GM19397 (cell line): Measurements from ENCODE around the gene CADM2.
"Not testable (repeated sequence)": the region's sequence is repeated elsewhere in the genome, so short reads cannot be mapped to it uniquely, and the experiment has no call there.

Experiments used
- ATAC-seq: cut with Tn5 transposase; IDR thresholded peaks from one replicate; pipeline ENCODE4 v1.9.1; 2021; ENCODE audit warnings: mild to moderate bottlenecking, moderate library complexity; ENCODE audit not compliant: unreplicated experiment

CADM2 gene

DNA sequence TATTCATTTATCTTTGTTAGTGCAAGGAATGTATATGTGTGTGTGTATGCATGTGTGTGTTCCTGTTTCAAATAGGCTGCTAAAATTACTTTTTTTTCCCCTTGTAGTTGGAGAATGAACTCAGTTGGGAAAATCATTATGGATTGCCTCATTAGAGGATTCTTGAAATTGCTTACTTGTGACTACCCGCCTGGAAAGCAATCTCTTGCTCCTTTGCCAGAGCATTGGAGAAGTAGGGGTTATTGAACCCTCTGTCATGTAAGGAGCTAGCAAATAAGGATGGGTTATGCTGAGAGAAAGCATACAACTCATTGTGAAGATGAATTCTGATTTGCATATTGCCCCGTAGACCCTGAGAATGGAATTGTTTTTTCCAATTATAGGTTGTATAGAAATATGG lies 474.5 kb downstream of the CADM2 start:
- ATAC-seq = no peak

DNA sequence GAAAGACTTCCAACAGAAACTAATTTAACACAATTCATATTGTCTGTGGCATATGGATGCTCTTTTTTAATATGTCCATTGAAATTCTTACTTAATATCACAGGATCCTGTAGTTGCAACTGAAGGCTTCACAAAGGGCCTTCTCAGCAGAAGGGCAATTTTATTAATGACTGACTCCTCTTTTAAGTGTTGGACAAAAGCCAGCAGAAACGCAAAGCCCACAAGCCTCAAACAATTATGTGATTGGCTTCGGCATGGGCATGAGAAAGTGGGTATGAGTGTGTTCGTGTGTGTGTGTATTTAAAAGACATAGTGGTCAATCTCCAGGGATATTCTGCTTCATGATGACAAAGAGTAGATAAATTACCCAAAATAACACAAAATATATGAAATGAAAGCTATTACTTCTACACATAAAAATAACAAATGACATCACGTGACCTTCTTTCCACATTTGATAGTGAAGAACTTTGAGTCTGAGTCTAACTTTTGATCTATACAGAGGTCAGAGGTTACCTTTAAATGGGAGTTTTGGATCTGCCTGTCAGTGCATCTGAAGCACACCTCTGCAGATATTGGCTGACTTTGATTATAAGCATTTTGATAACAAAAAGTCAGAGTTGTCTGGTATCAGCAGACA lies 496.9 kb downstream of the CADM2 start:
- ATAC-seq = no peak

DNA sequence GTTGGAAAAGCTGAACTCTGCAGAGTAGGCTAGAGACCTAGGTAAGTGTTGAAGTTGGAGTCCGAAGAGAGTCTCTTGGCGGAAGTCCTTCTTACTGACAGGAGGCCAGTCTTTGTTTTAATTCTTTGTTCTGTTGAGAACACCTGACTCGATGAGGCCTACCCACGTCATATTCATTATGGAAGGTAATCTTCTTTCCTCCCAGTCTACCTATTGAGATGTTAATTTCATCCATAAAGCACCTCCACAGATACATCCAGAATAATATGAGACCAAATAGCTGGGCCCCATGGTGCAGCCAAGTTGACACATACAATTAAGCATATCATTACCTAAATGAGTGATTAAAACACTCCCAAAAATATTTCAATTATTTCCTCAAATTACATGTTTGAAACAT lies 515.5 kb downstream of the CADM2 start:
- no peak for ATAC-seq

DNA sequence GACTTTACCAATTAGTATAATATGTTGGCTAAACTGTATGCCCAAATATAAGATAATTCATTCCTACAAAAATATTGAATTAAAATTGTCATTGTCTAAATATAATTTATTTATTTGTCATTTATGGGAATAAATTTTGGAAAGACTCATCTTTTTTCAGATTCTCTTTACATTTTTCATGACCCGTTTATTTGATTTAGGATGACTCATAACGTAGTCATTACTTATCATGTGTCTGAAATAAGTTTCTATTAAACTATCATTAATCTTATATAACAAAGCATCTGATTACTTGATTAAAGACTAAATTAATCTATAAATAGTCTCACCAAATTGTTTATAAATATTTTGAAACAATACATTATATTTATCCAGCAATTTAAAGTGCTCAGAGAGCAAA lies 516.6 kb downstream of the CADM2 start:
- no peak for ATAC-seq

DNA sequence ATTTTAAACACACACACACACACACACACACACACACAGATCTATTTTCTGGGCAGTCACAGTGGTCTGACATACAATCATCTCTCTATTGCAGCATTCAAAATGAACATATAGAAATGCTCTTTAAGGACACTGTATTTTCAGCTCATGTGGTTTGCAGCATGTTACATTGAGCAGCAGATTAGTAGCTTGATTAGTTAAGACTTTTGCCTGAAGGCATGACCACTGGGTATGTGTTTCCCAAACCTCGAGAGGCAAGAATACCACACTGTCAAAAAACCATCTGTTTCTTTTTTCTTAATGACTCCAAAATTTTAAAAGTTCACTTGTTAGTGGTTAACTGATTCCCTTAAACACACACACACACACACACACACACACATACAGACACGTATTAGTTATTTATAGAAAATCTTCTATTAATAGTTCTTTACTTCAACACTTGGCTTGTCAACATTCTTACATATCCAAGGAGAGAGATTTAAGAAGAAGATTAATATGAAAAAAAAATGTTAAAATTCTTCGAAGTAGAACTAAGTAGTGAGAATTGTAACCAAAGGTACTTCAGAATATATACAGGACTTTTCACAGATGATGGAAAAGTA lies 518.2 kb downstream of the CADM2 start:
- no peak for ATAC-seq

DNA sequence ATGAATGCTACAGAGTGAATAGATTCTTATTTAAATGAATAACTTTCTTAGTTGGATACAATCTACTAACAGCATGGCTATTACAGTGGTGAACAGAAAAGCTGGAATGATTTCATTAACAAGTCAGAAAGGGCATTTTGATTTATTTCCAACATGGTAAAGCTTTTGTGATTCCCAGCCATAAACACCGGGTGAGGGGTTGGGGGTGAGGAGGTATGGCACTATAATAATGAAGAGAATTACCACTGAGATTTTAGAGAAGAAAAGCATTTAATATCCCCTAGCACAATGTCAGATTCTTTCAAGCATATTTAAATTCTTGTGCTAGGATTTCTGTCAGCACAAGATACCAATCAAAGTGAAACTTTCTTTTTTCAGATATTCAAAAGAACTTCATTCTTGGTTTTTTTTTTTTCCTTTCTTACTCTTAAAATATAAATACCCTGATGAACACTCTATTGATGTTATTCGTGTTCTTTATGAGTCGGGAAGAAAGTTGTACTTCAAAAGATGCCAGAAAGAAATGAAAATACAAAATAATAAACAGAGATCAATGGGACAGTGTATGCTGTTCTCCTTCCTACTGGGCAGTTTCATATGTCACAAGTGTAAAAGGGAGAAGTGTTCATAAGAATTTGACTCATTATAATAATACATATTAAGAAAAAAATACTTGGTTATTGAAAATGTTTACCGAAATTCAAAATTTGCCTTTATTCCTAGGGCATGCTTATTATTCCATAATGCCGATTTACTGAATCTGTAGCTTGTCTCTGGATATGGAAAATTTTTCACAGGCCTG lies 522.8 kb downstream of the CADM2 start:
- ATAC-seq = no peak

DNA sequence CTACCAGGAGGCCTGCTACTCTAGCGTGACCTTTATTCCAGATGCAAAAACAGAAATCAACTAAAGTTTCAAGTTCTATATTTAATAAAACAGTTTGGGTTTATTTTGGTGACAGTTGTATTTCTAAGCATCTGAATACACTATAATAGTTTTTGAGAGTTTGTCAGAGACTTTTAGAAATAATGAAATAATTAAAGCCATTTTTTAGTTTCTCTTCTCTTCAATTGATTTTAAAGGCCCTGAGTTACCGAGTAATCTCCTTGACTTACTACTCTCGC lies 523.4 kb downstream of the CADM2 start:
- ATAC-seq = no peak

DNA sequence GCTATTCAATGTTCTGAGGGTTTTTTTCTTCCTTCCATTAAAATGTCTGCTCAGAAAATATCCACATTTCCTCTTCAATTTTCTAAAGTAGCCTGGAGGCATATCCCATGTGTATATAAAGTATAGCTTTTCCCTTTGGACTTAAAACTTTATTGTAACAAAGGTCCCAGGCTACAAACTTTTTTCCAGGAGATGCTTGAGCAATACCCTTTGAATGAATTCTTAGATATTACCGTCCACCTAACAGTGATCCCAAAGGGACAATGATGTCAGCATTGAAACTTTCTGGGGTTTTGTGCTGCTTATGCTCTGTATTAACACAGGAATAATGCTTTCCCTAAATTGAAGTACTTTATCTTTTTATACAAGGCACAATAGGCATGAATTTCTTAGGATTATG lies 525.2 kb downstream of the CADM2 start:
- no peak for ATAC-seq

DNA sequence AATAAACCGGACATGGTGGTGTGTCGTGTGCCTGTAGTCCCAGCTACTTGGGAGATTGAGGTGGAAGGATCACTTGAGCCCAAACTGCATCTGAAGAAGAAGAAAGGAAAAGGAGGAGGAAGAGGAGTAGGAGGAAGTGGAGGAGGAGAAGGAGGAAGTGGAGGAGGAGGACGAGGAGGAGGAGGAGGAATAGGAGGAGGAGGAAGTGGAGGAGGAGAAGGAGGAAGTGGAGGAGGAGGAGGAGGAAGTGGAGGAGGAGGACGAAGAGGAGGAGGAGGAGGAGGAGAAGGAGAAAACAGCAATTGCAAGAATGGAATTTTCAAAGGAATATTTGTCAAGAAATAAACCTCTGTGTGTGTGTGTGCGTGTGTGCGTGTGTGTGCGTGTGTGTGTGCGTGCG lies 528.6 kb downstream of the CADM2 start:
- no peak for ATAC-seq

DNA sequence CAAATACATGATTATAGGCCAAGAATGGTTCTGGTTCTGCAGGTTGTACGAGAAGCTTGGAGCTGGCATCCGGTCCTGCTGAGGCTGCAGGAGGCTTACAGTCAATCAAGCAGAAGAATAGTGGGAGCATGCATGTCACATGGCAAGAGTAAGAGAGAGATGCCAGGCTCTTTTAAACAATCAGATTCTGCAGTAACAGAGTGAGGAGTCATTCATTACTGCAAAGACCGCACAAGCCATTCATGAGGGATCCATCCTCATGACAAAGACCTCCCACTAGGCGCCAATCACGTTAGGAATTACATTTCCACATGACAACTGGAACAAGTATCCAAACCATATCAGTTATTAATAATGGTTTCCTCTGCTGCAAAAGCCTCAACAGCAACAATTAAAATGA lies 536.8 kb downstream of the CADM2 start:
- ATAC-seq = no peak

DNA sequence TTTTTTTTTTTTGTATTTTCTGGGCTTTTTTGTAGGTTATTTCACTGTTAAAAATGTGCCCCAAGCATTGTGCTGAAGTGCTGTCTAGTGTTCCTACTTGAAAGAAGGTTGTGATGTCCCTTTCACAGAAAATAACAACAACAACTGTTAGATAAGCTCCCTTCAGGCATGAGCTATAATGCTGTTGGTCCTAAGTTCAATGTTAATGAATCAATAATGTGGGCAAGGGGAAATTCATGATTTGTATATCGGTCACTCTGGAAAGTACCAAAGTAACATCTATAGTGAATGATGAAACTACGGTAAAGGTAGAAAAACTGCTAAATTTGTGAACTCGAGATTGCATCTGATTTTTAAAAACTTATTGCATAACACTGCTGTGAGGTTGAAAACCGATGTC lies 539.4 kb downstream of the CADM2 start:
- no peak for ATAC-seq

DNA sequence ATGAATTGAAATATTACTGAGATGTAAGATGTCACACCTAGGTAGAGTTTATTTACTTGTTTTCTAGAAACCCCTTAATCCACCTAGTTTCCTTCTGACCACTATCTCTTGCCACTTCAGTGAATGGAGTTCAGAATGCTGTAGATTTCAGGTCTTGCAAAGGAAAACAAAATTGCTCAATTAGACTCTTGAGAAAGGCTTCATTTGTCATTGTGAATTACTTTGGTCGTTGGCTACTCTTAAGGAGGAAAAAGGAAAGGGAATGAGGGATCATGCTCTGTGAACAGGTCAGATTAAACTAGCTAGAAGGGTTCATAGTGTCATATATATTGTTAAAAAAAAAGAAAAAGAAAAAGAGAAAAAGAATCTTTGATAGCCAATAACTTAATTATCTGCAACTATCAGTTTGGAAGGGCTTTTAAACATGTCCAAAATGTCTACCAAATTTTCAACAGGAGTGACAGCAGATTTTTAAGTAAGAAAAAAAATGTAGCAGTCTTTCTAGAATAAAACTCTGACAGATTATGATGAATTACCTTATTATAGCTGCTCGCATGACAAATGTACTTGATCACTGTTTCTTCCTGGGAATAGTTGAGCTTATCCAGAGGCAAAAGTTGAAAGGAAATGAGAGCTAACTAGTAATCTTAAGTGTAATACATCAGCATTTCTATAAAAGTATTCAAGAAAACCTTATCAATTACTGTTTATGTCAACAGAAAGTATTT lies 543.5 kb downstream of the CADM2 start:
- no peak for ATAC-seq

DNA sequence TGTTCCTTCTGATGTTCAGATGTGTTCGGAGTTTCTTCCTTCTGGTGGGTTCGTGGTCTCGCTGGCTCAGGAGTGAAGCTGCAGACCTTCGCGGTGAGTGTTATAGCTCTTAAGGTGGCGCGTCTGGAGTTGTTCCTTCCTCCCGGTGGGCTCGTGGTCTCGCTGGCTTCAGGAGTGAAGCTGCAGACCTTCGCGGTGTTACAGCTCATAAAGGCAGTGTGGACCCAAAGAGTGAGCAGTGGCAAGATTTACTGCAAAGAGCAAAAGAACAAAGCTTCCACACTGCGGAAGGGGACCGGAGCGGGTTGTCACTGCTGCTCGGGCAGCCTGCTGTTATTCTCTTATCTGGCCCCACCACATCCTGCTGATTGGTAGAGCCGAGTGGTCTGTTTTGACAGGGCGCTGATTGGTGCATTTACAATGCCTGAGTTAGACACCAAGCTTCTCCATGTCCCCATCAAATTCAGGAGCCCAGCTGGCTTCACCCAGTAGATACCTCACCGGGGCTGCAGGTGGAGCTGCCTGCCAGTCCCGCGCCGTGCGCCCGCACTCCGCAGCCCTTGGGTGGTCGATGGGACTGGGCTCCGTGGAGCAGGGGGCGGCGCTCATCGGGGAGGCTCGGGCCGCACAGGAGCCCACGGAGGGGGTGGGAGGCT lies 545.5 kb downstream of the CADM2 start:
- not testable (repeated sequence) for ATAC-seq

DNA sequence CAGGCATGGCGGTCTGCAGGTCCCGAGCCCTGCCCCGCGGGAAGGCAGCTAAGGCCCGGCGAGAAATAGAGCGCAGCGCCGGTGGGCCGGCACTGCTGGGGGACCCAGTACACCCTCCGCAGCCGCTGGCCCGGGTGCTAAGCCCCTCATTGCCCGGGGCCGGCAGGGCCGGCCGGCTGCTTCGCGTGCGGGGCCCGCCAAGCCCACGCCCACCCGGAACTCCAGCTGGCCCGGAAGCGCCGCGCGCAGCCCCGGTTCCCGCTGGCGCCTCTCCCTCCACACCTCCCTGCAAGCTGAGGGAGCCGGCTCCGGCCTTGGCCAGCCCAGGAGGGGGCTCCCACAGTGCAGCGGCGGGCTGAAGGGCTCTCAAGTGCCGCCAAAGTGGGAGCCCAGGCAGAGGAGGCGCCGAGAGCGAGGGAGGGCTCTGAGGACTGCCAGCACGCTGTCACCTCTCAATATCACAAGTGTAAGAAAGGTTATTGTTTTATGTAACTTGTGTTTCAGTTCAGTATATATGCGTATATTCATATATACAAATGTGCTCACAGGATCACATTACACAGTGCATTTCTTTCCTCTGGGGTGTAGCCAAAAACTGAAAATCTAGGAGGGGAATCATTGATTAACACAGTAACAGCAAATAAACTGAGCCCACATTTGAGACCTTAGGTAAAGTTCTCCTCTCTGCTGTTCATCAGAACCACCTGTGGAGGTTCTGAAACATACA lies 546.2 kb downstream of the CADM2 start:
- not testable (repeated sequence) for ATAC-seq

DNA sequence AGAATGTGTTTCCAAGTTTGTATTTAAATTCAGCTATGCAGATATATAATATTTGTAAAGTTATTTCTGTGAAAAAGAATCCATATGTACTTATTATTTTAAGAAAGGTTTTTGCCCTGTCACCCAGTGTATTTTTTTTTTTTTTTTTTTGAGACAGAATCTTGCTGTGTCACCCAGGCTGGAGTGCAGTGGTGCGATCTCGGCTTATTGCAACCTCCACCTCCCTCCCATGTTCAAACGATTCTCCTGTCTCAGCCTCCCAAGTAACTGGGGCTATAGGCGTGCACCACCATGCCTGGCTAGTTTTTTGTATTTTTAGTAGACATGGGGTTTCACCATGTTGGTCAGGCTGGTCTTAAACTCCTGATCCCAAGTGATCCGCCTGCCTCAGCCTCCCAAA lies 548.3 kb downstream of the CADM2 start:
- not testable (repeated sequence) for ATAC-seq

DNA sequence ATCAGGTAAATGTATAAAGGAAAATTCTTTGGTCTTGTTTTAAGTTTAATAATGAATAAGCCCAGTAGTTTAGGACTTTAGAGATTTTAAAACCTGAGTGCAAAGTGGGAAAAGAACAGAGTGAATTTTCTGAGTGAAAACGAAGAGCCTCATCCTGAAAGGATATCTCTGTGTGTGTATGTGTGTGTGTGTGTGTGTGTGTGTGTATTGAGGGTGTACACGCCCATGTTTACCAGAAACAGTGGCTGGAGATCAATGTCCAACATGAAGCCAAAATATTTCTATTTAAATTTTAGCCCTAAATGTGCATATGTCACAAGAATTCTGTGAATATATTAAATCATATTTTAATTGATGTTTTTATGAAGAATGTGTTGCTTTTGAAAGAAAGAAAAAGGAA lies 549.9 kb downstream of the CADM2 start:
- ATAC-seq = no peak

DNA sequence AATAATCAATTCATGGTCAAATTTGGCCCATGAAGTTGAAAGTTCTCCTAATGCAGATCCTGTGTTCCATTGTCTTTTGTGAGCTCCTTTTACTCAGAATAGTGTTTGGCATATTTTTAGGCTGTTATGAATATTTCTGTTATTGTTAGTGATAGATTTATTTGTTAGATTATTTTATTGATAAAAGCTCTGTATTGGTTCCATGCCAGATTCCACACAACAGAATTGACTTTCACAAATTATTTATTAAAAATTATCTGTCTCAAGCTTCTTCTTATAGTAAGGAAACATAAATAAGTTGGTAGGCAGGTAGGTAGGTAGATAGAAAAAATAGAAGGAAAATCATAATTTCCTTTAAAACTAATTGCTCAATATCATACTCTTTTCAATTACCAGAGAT lies 557.4 kb downstream of the CADM2 start:
- ATAC-seq = no peak

DNA sequence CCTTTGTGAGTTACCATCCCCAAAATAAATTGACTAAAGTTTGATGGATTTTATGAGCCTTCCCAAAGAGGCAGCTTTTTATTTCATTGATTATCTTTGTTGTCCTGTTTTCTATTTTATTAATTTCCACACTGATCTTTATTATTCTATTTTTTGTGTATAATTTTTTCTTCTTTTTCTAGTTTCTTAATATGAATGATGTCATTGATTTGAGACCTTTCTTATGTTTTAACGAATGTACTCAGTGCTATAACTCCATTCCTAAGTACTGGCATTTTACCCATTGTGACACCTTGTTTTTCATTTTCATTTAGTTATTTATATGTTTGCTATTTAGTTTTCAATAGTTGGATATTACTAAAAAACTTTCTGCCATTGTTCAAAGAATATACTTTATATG lies 565.3 kb downstream of the CADM2 start:
- ATAC-seq = no peak

DNA sequence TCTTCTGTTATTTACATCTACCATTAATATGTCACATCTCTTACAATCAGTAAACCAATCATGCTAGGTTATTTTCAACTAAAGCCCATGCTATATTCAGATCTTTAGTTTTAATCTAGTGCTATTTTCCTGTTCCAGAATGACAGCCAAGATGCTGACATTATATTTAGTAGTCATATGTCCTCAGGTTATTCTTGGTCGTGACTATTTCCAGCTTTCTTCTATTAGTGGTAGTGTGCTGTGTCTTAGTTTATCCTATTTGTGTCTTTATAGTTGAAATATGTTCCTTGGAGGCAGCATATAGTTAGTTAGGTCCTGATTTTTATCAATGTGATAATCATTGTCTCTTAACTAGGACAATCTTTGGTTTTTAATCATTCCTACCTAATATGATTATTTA lies 566.5 kb downstream of the CADM2 start:
- ATAC-seq = no peak

DNA sequence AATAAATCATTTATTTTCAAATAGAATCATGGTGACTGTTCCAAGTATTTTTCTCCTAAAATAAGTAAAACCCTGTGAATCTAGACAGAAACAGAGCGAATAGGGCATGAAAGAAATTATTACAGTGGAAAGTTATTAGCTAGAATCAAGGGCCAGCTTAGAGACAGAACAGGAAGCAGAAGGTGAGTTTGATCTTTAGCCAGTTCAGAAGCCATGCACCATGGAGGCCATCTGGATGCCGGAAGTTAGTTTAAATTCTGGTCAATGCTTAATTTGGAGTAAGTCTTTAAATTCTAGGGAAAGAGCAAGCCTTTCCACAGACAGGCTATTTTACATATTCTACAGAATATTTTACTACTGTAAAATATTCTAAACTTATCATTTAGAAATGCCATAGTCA lies 574.8 kb downstream of the CADM2 start:
- ATAC-seq = no peak

DNA sequence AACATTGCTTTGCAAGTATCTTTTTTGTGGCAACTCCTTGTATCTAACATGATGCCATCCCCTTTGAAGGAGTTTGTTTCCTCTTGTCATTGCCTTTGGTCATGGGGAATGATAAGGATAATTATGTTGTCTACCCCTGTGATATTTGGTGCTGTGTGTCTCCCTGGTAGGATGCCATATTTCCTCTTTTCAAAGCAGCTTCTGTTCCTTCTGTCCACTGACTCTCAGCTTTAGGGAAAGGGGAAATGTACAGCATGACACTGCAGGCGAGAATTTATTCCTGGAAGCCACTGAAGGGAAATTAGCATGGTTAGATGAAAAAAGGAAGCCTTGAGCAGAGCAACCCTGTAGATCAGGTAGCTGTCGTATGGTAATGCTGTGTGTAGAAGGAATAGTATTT lies 576.7 kb downstream of the CADM2 start:
- no peak for ATAC-seq
